ENCODE data around the gene KLHDC4. TPM values are rescaled to one million over a fixed set of nuclear protein-coding genes. Genes with fewer than 3 reads are reported as not detected.

KLHDC4 gene
- total and polyA plus RNA-seq, 2 donors from 2014 or later = 25.0 to 42.2 TPM

- intact Hi-C loops (cut with DNase I) = no loop called here
- Histone ChIP-seq H3K9me3 (ENCODE audit: control insufficient read depth in 2 of 3, insufficient read depth in 1 of 3, low read length in 3 of 3) (no peaks in the 10 kb centered on the region), H3K36me3 (ENCODE audit: control insufficient read depth in 2 of 3, insufficient read depth in 3 of 3, low read length in 3 of 3) (no peaks in the 10 kb centered on the region), H3K4me3 (ENCODE audit: low read length in 3 of 3) (no peak overlapping the region), H3K9ac (ENCODE audit: low read length in 3 of 3) (no peak overlapping the region), H3K27me3 (ENCODE audit: control insufficient read depth, insufficient read depth, low read length) (no peaks in the 10 kb centered on the region), H3K4me1 (ENCODE audit: control insufficient read depth in 2 of 3, insufficient read depth in 2 of 3, low read depth in 1 of 3, low read length in 3 of 3) (no peaks in the 10 kb centered on the region), H3K27ac (ENCODE audit: low read depth in 2 of 2, low read length in 2 of 2) (no peak overlapping the region)
- FAIRE-seq (no peak), DNase-seq (no peak)
- no peak for TF ChIP-seq CTCF (IDR thresholded peaks at IDR 0.05; ENCODE audit: borderline replicate concordance, extremely low read depth, insufficient read depth)
Measured at GRCh38 chr16:87694441-87695125, 71.2 kb downstream of the KLHDC4 start.

GRCh38 chr16:87693827-87694226 lies 72.0 kb downstream of the KLHDC4 start:
- DNase-seq = no peak
- no peak overlapping the region for H3K27ac ChIP-seq (ENCODE audit: low read depth in 2 of 2, low read length in 2 of 2)
- intact Hi-C loops (cut with DNase I) = no loop called here
- no peaks in the 10 kb centered on the region for H3K4me1 ChIP-seq (ENCODE audit: control insufficient read depth in 2 of 3, insufficient read depth in 2 of 3, low read depth in 1 of 3, low read length in 3 of 3)
- H3K36me3 ChIP-seq (ENCODE audit: control insufficient read depth in 2 of 3, insufficient read depth in 3 of 3, low read length in 3 of 3) = no peaks in the 10 kb centered on the region
- no peaks in the 10 kb centered on the region for H3K27me3 ChIP-seq (ENCODE audit: control insufficient read depth, insufficient read depth, low read length)
- FAIRE-seq = no peak
- H3K9ac ChIP-seq (ENCODE audit: low read length in 3 of 3) = no peak overlapping the region
- H3K4me3 ChIP-seq (ENCODE audit: low read length in 3 of 3) = no peak overlapping the region
- no peak for TF ChIP-seq CTCF (IDR thresholded peaks at IDR 0.05; ENCODE audit: borderline replicate concordance, extremely low read depth, insufficient read depth)
- H3K9me3 ChIP-seq (ENCODE audit: control insufficient read depth in 2 of 3, insufficient read depth in 1 of 3, low read length in 3 of 3) = no peaks in the 10 kb centered on the region

GRCh38 chr16:87692756-87693155 lies 73.0 kb downstream of the KLHDC4 start:
- H3K4me1 ChIP-seq (ENCODE audit: control insufficient read depth in 2 of 3, insufficient read depth in 2 of 3, low read depth in 1 of 3, low read length in 3 of 3) = no peaks in the 10 kb centered on the region
- H3K27me3 ChIP-seq (ENCODE audit: control insufficient read depth, insufficient read depth, low read length) = no peaks in the 10 kb centered on the region
- no peak overlapping the region for H3K4me3 ChIP-seq (ENCODE audit: low read length in 3 of 3)
- DNase-seq (no peak), FAIRE-seq (no peak)
- no peak for TF ChIP-seq CTCF (IDR thresholded peaks at IDR 0.05; ENCODE audit: borderline replicate concordance, extremely low read depth, insufficient read depth)
- H3K27ac ChIP-seq (ENCODE audit: low read depth in 2 of 2, low read length in 2 of 2) = no peak overlapping the region
- H3K9me3 ChIP-seq (ENCODE audit: control insufficient read depth in 2 of 3, insufficient read depth in 1 of 3, low read length in 3 of 3) = no peaks in the 10 kb centered on the region
- H3K9ac ChIP-seq (ENCODE audit: low read length in 3 of 3) = no peak overlapping the region
- intact Hi-C loops (cut with DNase I) = no loop called here
- no peaks in the 10 kb centered on the region for H3K36me3 ChIP-seq (ENCODE audit: control insufficient read depth in 2 of 3, insufficient read depth in 3 of 3, low read length in 3 of 3)

- intact Hi-C loops (cut with DNase I) = no loop called here
- FAIRE-seq (no peak), DNase-seq (no peak)
- H3K27me3 ChIP-seq (ENCODE audit: control insufficient read depth, insufficient read depth, low read length) = no peaks in the 10 kb centered on the region
- no peaks in the 10 kb centered on the region for H3K9me3 ChIP-seq (ENCODE audit: control insufficient read depth in 2 of 3, insufficient read depth in 1 of 3, low read length in 3 of 3)
- no peak overlapping the region for H3K27ac ChIP-seq (ENCODE audit: low read depth in 2 of 2, low read length in 2 of 2)
- no peak overlapping the region for H3K9ac ChIP-seq (ENCODE audit: low read length in 3 of 3)
- TF ChIP-seq CTCF (IDR thresholded peaks at IDR 0.05; ENCODE audit: borderline replicate concordance, extremely low read depth, insufficient read depth) = no peak
- H3K36me3 ChIP-seq (ENCODE audit: control insufficient read depth in 2 of 3, insufficient read depth in 3 of 3, low read length in 3 of 3) = no peaks in the 10 kb centered on the region
- no peak overlapping the region for H3K4me3 ChIP-seq (ENCODE audit: low read length in 3 of 3)
- no peaks in the 10 kb centered on the region for H3K4me1 ChIP-seq (ENCODE audit: control insufficient read depth in 2 of 3, insufficient read depth in 2 of 3, low read depth in 1 of 3, low read length in 3 of 3)
Measured at GRCh38 chr16:87692176-87692575, 73.6 kb downstream of the KLHDC4 start.
